ENCODE data around the gene BNC2.

BNC2 gene

GRCh38 chr9:16873126-16873802 is 2.8 kb upstream of the BNC2 start:
- peaks cover 23% of the 10 kb centered on the region for H3K27me3 Mint-ChIP-seq (ENCODE audit: low read depth, poor library complexity)
- no peak for TF ChIP-seq CTCF (IDR thresholded peaks at IDR 0.05)
- no peak overlapping the region for H3K27ac Mint-ChIP-seq
- H3K36me3 Mint-ChIP-seq (ENCODE audit: low read depth): no peaks in the 10 kb centered on the region
- no peak for DNase-seq
- peaks cover 19% of the 10 kb centered on the region for H3K4me1 Mint-ChIP-seq
- no peak overlapping the region for H3K4me3 Mint-ChIP-seq
- peaks cover 6% of the 10 kb centered on the region for H3K9me3 Mint-ChIP-seq

GRCh38 chr9:16871336-16872151 is 1.1 kb upstream of the BNC2 start:
- Mint-ChIP-seq H3K27ac (peak overlapping the region; percentile 69), H3K27me3 (ENCODE audit: low read depth, poor library complexity) (peaks cover 36% of the 10 kb centered on the region), H3K4me3 (peak overlapping the region; percentile 99), H3K36me3 (ENCODE audit: low read depth) (no peaks in the 10 kb centered on the region), H3K4me1 (peaks cover 36% of the 10 kb centered on the region), H3K9me3 (peaks cover 4% of the 10 kb centered on the region)
- no peak for TF ChIP-seq CTCF (IDR thresholded peaks at IDR 0.05)
- peak; percentile 66 for DNase-seq

GRCh38 chr9:16869882-16870595 is 431 bp downstream of the BNC2 start:
- H3K4me1 Mint-ChIP-seq: peaks cover 41% of the 10 kb centered on the region
- DNase-seq: peak; percentile 56
- peaks cover 36% of the 10 kb centered on the region for H3K27me3 Mint-ChIP-seq (ENCODE audit: low read depth, poor library complexity)
- H3K4me3 Mint-ChIP-seq: peak overlapping the region; percentile 99
- H3K9me3 Mint-ChIP-seq: no peaks in the 10 kb centered on the region
- no peak for TF ChIP-seq CTCF (IDR thresholded peaks at IDR 0.05)
- H3K27ac Mint-ChIP-seq: no peak overlapping the region
- H3K36me3 Mint-ChIP-seq (ENCODE audit: low read depth): no peaks in the 10 kb centered on the region

- peaks cover 36% of the 10 kb centered on the region for H3K27me3 Mint-ChIP-seq (ENCODE audit: low read depth, poor library complexity)
- no peak for TF ChIP-seq CTCF (IDR thresholded peaks at IDR 0.05)
- no peaks in the 10 kb centered on the region for H3K9me3 Mint-ChIP-seq
- peak overlapping the region; percentile 99 for H3K4me3 Mint-ChIP-seq
- H3K27ac Mint-ChIP-seq: no peak overlapping the region
- DNase-seq: peak; percentile 26
- H3K4me1 Mint-ChIP-seq: peaks cover 48% of the 10 kb centered on the region
- H3K36me3 Mint-ChIP-seq (ENCODE audit: low read depth): no peaks in the 10 kb centered on the region
These were observed 1.2 kb downstream of the BNC2 start for GRCh38 chr9:16869131-16869881.

GRCh38 chr9:16868701-16869100 is 1.8 kb downstream of the BNC2 start:
- DNase-seq: no peak
- Mint-ChIP-seq H3K4me3 (peak overlapping the region; percentile 99), H3K4me1 (peaks cover 49% of the 10 kb centered on the region), H3K27me3 (ENCODE audit: low read depth, poor library complexity) (peaks cover 32% of the 10 kb centered on the region), H3K36me3 (ENCODE audit: low read depth) (no peaks in the 10 kb centered on the region), H3K9me3 (no peaks in the 10 kb centered on the region), H3K27ac (no peak overlapping the region)
- no peak for TF ChIP-seq CTCF (IDR thresholded peaks at IDR 0.05)
